ENCODE measurements around the gene LAT.
"Not testable (repeated sequence)": the region's sequence is repeated elsewhere in the genome, so short reads cannot be mapped to it uniquely, and the experiment has no call there.

LAT gene

DNA sequence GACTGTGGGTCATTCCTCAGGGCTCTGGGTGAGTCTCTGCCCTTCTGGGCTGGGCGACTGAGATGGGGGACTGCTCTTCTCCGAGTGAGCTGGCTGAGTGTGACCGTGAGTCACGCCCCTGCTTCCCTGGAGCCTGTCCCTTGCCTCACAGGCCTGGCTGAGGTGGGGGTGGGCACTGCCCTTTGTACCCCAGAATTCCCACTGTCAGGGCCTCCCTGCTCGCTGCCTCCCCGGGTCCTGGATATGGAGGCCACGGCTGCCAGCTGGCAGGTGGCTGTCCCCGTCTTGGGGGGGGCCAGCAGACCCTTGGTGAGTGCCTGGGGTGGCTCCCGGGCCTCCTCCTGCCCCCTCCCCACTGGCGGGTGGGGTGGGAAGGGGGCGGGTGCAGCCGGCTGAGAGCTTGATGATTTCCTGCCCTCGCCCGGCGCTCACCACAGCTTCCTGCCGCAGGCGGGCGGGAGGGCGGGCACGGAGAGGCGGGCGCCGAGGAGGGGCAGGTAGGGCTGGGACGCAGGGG lies at the start of gene LAT:
TSS of gene LAT (plus strand) at position 434 of the 517 bp plus-strand sequence. CDS start 366 bp downstream, outside the sequence.
- peak; percentile 95 for DNase-seq

DNA sequence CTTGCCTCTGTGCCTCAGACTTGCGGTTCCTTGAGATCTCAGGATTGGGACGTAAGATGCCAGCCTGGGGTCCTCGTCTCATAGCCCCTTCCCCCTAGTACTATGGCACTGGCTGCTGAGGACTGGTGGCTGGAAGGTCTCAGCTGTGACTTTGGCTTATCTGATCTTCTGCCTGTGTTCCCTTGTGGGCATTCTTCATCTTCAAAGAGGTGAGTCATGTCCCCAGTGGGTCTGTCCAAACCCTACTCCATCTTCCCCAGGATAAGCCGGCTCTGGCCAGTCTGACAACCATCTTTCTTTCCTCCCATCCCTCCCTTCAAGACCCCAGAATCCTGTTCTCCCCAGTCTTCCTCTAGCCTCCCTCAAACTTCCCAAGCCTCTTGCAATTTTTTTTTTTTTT lies 49.5 kb upstream of the LAT start:
- DNase-seq = no peak

GRCh38 chr16:28935924-28936783 lies 48.7 kb upstream of the LAT start:
- no peak for DNase-seq

- DNase-seq = no peak
Measured at GRCh38 chr16:28936784-28937155, 48.1 kb upstream of the LAT start.

- DNase-seq = no peak
Measured at GRCh38 chr16:28937222-28937876, 47.5 kb upstream of the LAT start.

DNA sequence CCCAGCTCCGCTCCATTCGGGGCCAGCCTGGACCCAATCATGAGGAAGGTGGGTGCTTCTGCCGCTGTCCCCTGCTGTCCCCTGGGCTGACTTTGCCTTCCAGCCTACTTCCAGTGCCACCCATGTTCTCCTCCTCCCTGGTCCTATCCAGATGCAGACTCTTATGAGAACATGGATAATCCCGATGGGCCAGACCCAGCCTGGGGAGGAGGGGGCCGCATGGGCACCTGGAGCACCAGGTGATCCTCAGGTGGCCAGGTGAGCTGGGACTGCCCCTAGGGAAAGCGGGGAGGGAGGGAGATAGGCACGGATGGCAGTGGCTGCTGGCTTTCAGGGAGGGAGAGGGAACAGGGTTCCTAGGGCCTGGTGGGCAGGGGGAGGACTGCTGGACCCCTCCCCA lies 46.1 kb upstream of the LAT start:
- DNase-seq = no peak

- not testable (repeated sequence) for DNase-seq
Measured at GRCh38 chr16:28939825-28940224, 45.0 kb upstream of the LAT start.

GRCh38 chr16:28943281-28943680 lies 41.6 kb upstream of the LAT start:
- DNase-seq = no peak

DNA sequence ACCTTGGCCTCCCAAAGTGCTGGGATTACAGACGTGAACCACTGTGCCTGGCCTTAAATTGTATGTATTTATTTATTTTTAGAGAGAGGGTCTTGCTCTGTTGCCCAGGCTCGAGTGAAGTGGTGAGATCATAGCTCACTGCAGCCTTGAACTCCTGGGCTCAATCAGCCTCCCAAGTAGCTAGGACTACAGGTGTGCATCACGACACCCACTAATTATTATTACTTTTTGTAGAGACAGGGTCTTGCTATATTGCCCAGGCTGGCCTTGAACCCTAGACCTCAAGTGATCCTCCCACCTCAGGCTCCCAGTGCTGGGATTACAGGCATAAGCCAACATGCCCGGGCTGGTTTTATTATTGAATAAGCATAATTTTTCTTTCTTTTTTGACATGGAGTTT lies 38.2 kb upstream of the LAT start:
- DNase-seq = no peak

- peak; percentile 100 for DNase-seq
Measured at GRCh38 chr16:28950648-28951409, 34.0 kb upstream of the LAT start, which contains the start of gene NFATC2IP. NFATC2IP (plus strand) TSS chr16:28950937; CDS start chr16:28951012, 75 bp downstream.

- DNase-seq = no peak
Measured at GRCh38 chr16:28951410-28951943, 33.4 kb upstream of the LAT start.

DNA sequence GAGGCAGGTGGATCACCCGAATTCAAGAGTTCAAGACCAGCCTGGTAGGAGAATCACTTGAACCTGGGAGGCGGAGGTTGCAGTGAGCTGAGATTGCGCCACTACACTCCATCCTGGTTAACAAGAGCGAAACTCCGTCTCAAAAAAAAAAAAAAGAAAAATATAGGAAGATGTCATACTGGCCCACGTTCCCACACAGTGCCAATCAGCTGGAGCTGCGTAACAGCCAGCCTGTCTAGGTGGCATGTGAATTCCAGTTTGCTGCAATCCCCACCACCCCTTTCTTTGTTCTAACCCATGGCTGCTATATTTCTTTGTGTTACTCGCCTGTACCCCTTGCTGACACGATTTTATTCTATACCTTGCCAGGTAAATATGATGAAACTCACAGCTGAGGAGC lies 26.6 kb upstream of the LAT start:
- DNase-seq = no peak

GRCh38 chr16:28958836-28959235 lies 26.0 kb upstream of the LAT start:
- no peak for DNase-seq

- DNase-seq = no peak
Measured at GRCh38 chr16:28964072-28964471, 20.8 kb upstream of the LAT start.

DNA sequence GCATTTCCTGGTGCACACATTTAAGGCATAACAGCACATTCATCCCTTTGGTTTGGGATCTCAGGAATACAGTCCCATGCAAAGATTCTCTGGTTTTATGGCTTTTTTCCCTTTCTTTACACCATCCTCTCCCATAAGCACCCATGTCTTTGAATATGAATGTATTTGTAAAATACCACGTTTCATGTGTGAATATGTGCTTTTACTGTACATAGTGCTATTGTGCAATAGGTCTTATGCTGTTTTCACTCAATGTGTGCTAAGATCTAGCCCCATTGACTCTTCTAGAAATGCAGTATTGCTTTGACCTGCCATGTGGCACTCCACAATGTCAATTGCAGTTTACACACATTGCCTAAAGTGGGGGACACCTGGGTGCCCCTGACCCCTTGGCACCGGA lies 20.4 kb upstream of the LAT start:
- no peak for DNase-seq

- no peak for DNase-seq
Measured at GRCh38 chr16:28967156-28967555, 17.7 kb upstream of the LAT start.

- DNase-seq = not testable (repeated sequence)
Measured at GRCh38 chr16:28969696-28970095, 15.2 kb upstream of the LAT start.

DNA sequence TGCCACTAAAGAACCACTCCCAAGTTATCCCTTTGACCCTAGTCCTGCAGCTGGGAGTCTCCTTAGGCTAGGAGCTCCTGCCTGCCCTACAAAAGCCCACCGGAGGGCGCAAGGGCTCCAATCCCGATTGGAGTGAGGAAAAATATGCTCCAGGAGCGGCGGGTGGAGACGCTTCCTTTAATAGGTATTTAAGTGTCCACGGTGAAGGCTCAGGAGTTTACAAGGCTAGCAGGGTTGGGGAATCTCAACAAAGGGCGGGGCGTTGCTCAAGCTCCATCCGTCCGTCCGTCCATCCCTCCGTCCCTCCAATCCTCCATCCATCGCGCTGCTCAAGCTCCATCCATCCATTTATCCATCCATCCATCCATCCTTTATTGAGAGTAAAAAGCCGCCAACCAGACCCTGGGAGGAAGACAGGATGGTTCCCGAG lies 10.8 kb upstream of the LAT start:
- DNase-seq = peak; percentile 86

DNA sequence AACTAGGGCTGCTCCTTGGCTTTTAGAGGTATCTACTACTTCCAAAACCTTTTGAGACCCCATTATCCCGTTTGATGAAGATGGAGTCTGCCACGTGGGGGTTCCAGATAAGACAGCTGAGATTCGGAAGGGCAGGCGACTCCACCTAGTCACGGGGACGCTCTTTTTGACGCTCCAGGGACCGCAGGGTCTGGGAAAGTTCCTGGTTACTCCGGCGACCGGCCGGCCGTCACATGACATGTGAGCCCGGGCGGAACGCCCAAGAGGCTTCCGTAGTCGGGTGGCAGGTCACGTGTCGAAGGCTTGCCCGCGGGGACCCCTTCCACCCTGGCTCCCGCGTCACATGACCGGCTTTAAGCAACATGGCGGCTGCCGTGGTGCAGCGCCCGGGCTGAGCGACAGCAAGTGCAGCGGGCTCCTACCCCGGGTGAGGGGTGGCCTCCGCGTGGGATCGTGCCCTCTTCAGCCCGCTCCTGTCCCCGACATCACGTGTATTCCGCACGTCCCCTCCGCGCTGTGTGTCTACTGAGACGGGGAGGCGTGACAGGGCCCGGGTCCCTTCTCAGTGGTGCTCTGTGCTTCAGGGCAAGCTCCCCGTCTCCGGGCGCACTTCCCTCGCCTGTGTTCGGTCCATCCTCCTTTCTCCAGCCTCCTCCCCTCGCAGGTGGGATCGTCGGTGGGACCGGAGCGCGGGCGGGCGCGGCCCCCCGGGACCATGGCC lies 10.3 kb upstream of the LAT start, which contains the start of gene SPNS1:
TSS of gene SPNS1 (plus strand) at position 342 of the 721 bp plus-strand sequence. CDS start at position 716, 374 bp downstream.
- peak; percentile 95 for DNase-seq

DNA sequence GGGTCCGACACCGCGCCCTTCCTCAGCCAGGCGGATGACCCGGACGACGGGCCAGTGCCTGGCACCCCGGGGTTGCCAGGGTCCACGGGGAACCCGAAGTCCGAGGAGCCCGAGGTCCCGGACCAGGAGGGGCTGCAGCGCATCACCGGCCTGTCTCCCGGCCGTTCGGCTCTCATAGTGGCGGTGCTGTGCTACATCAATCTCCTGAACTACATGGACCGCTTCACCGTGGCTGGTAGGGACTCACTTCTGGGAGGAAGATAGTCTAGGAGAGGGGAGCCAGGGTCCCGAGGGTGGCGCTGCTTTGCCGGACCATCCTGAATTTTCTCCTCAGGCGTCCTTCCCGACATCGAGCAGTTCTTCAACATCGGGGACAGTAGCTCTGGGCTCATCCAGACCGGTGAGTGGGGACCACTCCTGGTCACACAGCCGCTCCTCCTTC lies 9.7 kb upstream of the LAT start:
- no peak for DNase-seq

- peak; percentile 73 for DNase-seq
Measured at GRCh38 chr16:28977703-28978662, 6.9 kb upstream of the LAT start.
